ENCODE data around the gene SEMA3E. TPM values are rescaled to one million over a fixed set of nuclear protein-coding genes. Genes with fewer than 3 reads are reported as not detected.
"Not testable (repeated sequence)": the region's sequence is repeated elsewhere in the genome, so short reads cannot be mapped to it uniquely, and the experiment has no call there.

Gene SEMA3E
- not detected for total RNA-seq

- DNase-seq, result no peak
These were observed at the start of gene SEMA3E for GRCh38 chr7:83648464-83649241. Gene SEMA3E, minus strand, starts transcription at chr7:83649139.

- DNase-seq, result no peak
These were observed 49.0 kb upstream of the SEMA3E start for GRCh38 chr7:83697804-83698530.

GRCh38 chr7:83696101-83696500, 47.2 kb upstream of the SEMA3E start:
- no peak for DNase-seq

GRCh38 chr7:83695128-83695960, 46.4 kb upstream of the SEMA3E start:
- DNase-seq, result no peak

GRCh38 chr7:83693256-83693655, 44.3 kb upstream of the SEMA3E start:
- DNase-seq, result no peak

- no peak for DNase-seq
These were observed 42.2 kb upstream of the SEMA3E start for GRCh38 chr7:83691095-83691494.

- DNase-seq, result no peak
These were observed 40.9 kb upstream of the SEMA3E start for GRCh38 chr7:83689855-83690254.

GRCh38 chr7:83686416-83686815, 37.5 kb upstream of the SEMA3E start:
- DNase-seq, result no peak

GRCh38 chr7:83684928-83685327, 36.0 kb upstream of the SEMA3E start:
- DNase-seq, result no peak

GRCh38 chr7:83681200-83681778, 32.4 kb upstream of the SEMA3E start:
- DNase-seq, result no peak

GRCh38 chr7:83677180-83677866, 28.4 kb upstream of the SEMA3E start:
- DNase-seq, result no peak

- not testable (repeated sequence) for DNase-seq
These were observed 24.4 kb upstream of the SEMA3E start for GRCh38 chr7:83673291-83673690.

GRCh38 chr7:83672157-83672556, 23.2 kb upstream of the SEMA3E start:
- no peak for DNase-seq

- no peak for DNase-seq
These were observed 14.2 kb upstream of the SEMA3E start for GRCh38 chr7:83663131-83663530.

GRCh38 chr7:83658126-83658525, 9.2 kb upstream of the SEMA3E start:
- no peak for DNase-seq

- no peak for DNase-seq
These were observed 7.1 kb upstream of the SEMA3E start for GRCh38 chr7:83655951-83656556.

- DNase-seq, result no peak
These were observed 3.5 kb upstream of the SEMA3E start for GRCh38 chr7:83652481-83652880.

GRCh38 chr7:83649701-83650100, 762 bp upstream of the SEMA3E start:
- no peak for DNase-seq

- no peak for DNase-seq
These were observed 2.9 kb downstream of the SEMA3E start for GRCh38 chr7:83646027-83646426.

GRCh38 chr7:83643739-83644138, 5.2 kb downstream of the SEMA3E start:
- no peak for DNase-seq

GRCh38 chr7:83643012-83643411, 5.9 kb downstream of the SEMA3E start:
- DNase-seq, result no peak

All from effector CD4-positive, alpha-beta T cell (primary cell).